ENCODE results near the gene ATG3. TPM values are rescaled to one million over a fixed set of nuclear protein-coding genes. Genes with fewer than 3 reads are reported as not detected.
"Not testable (repeated sequence)": the region's sequence is repeated elsewhere in the genome, so short reads cannot be mapped to it uniquely, and the experiment has no call there.

The ATG3 gene
- total RNA-seq, 4 donors from 2014 or later, result 52.0 to 86.3 (median 56.4) TPM

DNA sequence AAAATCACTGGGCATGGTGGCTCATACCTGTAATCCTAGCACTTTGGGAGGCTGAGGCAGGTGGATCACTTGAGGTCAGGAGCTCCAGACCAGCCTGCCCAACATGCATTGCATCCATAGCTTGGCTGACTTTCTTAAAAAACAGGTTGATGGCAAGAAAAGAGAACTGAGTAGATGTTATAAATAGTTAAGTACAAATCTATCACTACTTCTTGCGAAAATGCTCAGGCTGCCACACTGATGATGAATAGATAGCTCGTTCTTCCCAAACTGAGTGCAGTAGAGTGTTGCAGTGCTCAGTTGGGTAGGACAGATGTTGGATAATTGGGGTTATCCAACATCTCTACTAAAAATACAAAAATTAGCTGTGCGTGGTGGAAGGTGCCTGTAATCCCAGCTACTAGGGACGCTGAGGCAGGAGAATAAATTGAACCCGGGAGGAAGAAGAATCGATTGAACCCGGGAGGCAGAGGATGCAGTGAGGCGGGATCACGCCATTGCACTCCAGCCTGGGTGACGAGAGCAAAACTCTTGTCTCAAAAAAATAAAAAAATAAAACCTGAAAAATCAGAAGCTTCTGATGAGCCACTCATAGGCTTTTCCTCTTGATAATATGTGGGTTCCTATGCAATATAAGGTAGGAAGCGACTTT is 63.7 kb downstream of the ATG3 start:
- H3K4me1 ChIP-seq, result no peaks in the 10 kb centered on the region
- no peaks in the 10 kb centered on the region for H3K36me3 ChIP-seq
- TF ChIP-seq, protein P1, sequence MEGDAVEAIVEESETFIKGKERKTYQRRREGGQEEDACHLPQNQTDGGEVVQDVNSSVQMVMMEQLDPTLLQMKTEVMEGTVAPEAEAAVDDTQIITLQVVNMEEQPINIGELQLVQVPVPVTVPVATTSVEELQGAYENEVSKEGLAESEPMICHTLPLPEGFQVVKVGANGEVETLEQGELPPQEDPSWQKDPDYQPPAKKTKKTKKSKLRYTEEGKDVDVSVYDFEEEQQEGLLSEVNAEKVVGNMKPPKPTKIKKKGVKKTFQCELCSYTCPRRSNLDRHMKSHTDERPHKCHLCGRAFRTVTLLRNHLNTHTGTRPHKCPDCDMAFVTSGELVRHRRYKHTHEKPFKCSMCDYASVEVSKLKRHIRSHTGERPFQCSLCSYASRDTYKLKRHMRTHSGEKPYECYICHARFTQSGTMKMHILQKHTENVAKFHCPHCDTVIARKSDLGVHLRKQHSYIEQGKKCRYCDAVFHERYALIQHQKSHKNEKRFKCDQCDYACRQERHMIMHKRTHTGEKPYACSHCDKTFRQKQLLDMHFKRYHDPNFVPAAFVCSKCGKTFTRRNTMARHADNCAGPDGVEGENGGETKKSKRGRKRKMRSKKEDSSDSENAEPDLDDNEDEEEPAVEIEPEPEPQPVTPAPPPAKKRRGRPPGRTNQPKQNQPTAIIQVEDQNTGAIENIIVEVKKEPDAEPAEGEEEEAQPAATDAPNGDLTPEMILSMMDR (IDR thresholded peaks at IDR 0.05), result no peak
- TF ChIP-seq POLR2A (IDR thresholded peaks at IDR 0.05), result no peak
- H3K4me3 ChIP-seq, result peak overlapping the region; percentile 13 to 44 (median 24)
- H3K27me3 ChIP-seq, result no peaks in the 10 kb centered on the region
- peak overlapping the region in 2 of 4 donors; percentile 32 to 75 for H3K27ac ChIP-seq
- DNase-seq, result no peak
- H3K9me3 ChIP-seq, result no peaks in the 10 kb centered on the region

GRCh38 chr3:112496366-112497067 is 65.2 kb downstream of the ATG3 start:
- Histone ChIP-seq H3K36me3 (no peaks in the 10 kb centered on the region), H3K4me3 (peak overlapping the region in 1 of 4 donors; percentile 30)
- no peak for TF ChIP-seq POLR2A (IDR thresholded peaks at IDR 0.05)
- TF ChIP-seq, protein P1 (IDR thresholded peaks at IDR 0.05), result no peak

DNA sequence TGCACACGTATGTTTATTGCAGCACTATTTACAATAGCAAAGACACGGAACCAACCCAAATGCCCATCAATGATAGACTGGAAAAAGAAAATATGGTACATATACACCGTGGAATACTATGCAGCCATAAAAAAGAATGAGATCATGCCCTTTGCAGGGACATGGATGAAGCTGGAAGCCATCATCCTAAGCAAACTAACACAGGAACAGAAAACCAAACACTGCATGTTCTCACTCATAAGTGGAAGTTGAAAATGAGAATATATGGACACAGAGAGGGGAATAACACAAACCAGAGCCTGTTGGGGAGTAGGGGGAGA is 67.4 kb downstream of the ATG3 start:
- not testable (repeated sequence) for H3K4me3 ChIP-seq, DNase-seq, H3K9me3 ChIP-seq, H3K27ac ChIP-seq, H3K27me3 ChIP-seq, H3K4me1 ChIP-seq, H3K36me3 ChIP-seq

More at GRCh38 chr3:112496366-112497067, 65.2 kb downstream of the ATG3 start:
- H3K27me3 ChIP-seq, result no peaks in the 10 kb centered on the region
- peak overlapping the region in 1 of 4 donors; percentile 55 for H3K27ac ChIP-seq
- no peaks in the 10 kb centered on the region for H3K4me1 ChIP-seq
- no peaks in the 10 kb centered on the region for H3K9me3 ChIP-seq
- DNase-seq, result no peak

GRCh38 chr3:112492124-112492523 is 69.6 kb downstream of the ATG3 start:
- Histone ChIP-seq H3K36me3 (no peaks in the 10 kb centered on the region), H3K4me3 (no peak overlapping the region), H3K9me3 (no peaks in the 10 kb centered on the region), H3K27ac (no peak overlapping the region), H3K27me3 (no peaks in the 10 kb centered on the region), H3K4me1 (no peaks in the 10 kb centered on the region)
- DNase-seq, result no peak
- TF ChIP-seq POLR2A (IDR thresholded peaks at IDR 0.05), result no peak
- TF ChIP-seq, protein P1 (IDR thresholded peaks at IDR 0.05), result no peak

DNA sequence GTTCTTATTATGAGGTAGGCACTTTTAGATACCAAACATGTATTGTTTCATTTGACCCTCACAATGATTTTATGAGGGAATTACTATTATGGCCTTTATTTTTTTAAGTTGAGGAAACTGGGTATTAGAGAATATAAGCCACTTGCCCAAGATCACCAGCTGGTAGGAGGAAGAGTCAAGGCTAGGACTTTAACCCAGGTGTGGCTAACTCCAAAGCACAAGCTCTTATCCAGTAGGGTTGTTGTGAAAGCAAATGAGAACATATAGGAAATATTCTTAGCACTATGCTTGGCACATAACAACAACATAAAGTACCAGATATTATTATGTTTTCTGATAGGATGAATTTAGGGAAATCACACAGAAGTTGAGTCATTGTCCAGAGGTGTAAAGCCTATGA is 70.4 kb downstream of the ATG3 start:
- H3K4me3 ChIP-seq, result no peak overlapping the region
- DNase-seq, result no peak
- H3K27me3 ChIP-seq, result no peaks in the 10 kb centered on the region
- H3K36me3 ChIP-seq, result no peaks in the 10 kb centered on the region
- H3K9me3 ChIP-seq, result no peaks in the 10 kb centered on the region
- TF ChIP-seq, protein P1 (IDR thresholded peaks at IDR 0.05), result no peak
- no peak for TF ChIP-seq POLR2A (IDR thresholded peaks at IDR 0.05)
- no peaks in the 10 kb centered on the region for H3K4me1 ChIP-seq
- H3K27ac ChIP-seq, result no peak overlapping the region

- H3K27ac ChIP-seq, result no peak overlapping the region
- H3K27me3 ChIP-seq, result no peaks in the 10 kb centered on the region
- H3K9me3 ChIP-seq, result no peaks in the 10 kb centered on the region
- H3K4me1 ChIP-seq, result no peaks in the 10 kb centered on the region
- TF ChIP-seq POLR2A (IDR thresholded peaks at IDR 0.05), result no peak
- TF ChIP-seq, protein P1 (IDR thresholded peaks at IDR 0.05), result no peak
- no peaks in the 10 kb centered on the region for H3K36me3 ChIP-seq
- DNase-seq, result no peak
- H3K4me3 ChIP-seq, result no peak overlapping the region
Measured at GRCh38 chr3:112489674-112490479, 71.9 kb downstream of the ATG3 start.
